SK-N-SH treated with all-trans-retinoic acid at 6 μM for 48 hours (cell line): ENCODE results near the gene NSD2.

ENCODE experiments used
- ARNTL ChIP-seq: fragments of 450-650 bp; formaldehyde crosslinking; IDR thresholded peaks from 2 replicates; pipeline ENCODE4 v1.5.0; 2020; ENCODE audit warnings: low read depth, mild to moderate bottlenecking, moderate library complexity, borderline replicate concordance
- OSR1 ChIP-seq: fragments of 250-450 bp; sonication (Bioruptor Pico); IDR thresholded peaks from 2 replicates; pipeline ENCODE4 v1.8.0; 2022; ENCODE audit warnings: moderate library complexity, mild to moderate bottlenecking, inconsistent platforms
- PPARA ChIP-seq: fragments of 250-450 bp; sonication (Bioruptor Pico); IDR thresholded peaks from 2 replicates; pipeline ENCODE4 v1.5.0; 2020; ENCODE audit warnings: mild to moderate bottlenecking, borderline replicate concordance
- RARB ChIP-seq: fragments of 250-450 bp; sonication (Bioruptor Pico); IDR thresholded peaks from 2 replicates; pipeline ENCODE4 v1.8.0; 2021; ENCODE audit warnings: mild to moderate bottlenecking, moderate library complexity
- TOX ChIP-seq: fragments of 250-450 bp; sonication (Bioruptor Pico); IDR thresholded peaks from 2 replicates; pipeline ENCODE4 v1.8.0; 2021; ENCODE audit warnings: mild to moderate bottlenecking, moderate library complexity, borderline replicate concordance
- ZFP3 ChIP-seq: fragments of 250-450 bp; sonication (Bioruptor Pico); IDR thresholded peaks from 2 replicates; pipeline ENCODE4 v1.5.0; 2020; ENCODE audit warnings: mild to moderate bottlenecking, moderate library complexity
- ZNF70 ChIP-seq: fragments of 450-650 bp; formaldehyde crosslinking; IDR thresholded peaks from 2 replicates; pipeline ENCODE4 v1.5.0; 2020; ENCODE audit warnings: mild to moderate bottlenecking, moderate library complexity
- TF ChIP-seq, protein P1 (sequence below): fragments of 250-450 bp; sonication (Bioruptor Pico); IDR thresholded peaks from 2 replicates; pipeline ENCODE4 v1.8.0; 2021; ENCODE audit warnings: low read depth, mild to moderate bottlenecking, moderate library complexity, borderline replicate concordance
- TF ChIP-seq, protein P2 (sequence below): fragments of 250-450 bp; sonication (Bioruptor Pico); IDR thresholded peaks from 2 replicates; pipeline ENCODE4 v1.8.0; 2020; ENCODE audit warnings: mild to moderate bottlenecking, moderate library complexity, borderline replicate concordance

DNA sequence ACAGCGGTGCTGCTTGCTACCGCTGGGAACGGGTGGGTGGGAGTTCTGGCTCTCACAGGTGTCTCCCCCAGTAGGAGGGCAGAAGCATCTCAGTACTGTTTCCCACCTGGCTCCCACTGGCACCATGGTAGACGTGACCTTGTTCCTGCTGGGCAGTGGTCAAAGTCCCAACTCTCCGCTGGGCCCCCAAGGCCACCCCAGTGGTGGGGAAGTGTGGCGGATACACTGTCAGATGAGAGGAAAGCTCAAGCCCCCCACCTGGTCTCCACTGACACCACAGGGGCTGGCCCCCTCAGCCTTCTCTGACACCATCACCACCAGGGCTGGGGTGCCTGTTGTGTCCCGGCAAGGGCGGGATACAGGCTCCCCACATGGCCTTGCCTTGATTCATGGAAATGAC is 39.9 kb upstream of the NSD2 start:
- TF ChIP-seq PPARA (CRISPR knock-in tag) (no peak), ZNF70 (CRISPR knock-in tag) (no peak), TOX (CRISPR knock-in tag) (no peak), ARNTL (CRISPR knock-in tag) (no peak), OSR1 (CRISPR knock-in tag) (no peak), ZFP3 (no peak), RARB (CRISPR knock-in tag) (no peak)
- TF ChIP-seq, protein P1, sequence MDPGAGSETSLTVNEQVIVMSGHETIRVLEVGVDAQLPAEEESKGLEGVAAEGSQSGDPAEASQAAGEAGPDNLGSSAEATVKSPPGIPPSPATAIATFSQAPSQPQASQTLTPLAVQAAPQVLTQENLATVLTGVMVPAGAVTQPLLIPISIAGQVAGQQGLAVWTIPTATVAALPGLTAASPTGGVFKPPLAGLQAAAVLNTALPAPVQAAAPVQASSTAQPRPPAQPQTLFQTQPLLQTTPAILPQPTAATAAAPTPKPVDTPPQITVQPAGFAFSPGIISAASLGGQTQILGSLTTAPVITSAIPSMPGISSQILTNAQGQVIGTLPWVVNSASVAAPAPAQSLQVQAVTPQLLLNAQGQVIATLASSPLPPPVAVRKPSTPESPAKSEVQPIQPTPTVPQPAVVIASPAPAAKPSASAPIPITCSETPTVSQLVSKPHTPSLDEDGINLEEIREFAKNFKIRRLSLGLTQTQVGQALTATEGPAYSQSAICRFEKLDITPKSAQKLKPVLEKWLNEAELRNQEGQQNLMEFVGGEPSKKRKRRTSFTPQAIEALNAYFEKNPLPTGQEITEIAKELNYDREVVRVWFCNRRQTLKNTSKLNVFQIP (CRISPR knock-in tag), result no peak
- TF ChIP-seq, protein P2, sequence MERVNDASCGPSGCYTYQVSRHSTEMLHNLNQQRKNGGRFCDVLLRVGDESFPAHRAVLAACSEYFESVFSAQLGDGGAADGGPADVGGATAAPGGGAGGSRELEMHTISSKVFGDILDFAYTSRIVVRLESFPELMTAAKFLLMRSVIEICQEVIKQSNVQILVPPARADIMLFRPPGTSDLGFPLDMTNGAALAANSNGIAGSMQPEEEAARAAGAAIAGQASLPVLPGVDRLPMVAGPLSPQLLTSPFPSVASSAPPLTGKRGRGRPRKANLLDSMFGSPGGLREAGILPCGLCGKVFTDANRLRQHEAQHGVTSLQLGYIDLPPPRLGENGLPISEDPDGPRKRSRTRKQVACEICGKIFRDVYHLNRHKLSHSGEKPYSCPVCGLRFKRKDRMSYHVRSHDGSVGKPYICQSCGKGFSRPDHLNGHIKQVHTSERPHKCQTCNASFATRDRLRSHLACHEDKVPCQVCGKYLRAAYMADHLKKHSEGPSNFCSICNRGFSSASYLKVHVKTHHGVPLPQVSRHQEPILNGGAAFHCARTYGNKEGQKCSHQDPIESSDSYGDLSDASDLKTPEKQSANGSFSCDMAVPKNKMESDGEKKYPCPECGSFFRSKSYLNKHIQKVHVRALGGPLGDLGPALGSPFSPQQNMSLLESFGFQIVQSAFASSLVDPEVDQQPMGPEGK (CRISPR knock-in tag), result no peak
